Amygdala (tissue), 56 donors: ENCODE data around the gene ATP5F1B.

Experiments
- DNase-seq, 56 donors: peaks; one replicate each; lab custom pipeline; 2025; lab: John Stamatoyannopoulos, UW

The ATP5F1B gene

DNA sequence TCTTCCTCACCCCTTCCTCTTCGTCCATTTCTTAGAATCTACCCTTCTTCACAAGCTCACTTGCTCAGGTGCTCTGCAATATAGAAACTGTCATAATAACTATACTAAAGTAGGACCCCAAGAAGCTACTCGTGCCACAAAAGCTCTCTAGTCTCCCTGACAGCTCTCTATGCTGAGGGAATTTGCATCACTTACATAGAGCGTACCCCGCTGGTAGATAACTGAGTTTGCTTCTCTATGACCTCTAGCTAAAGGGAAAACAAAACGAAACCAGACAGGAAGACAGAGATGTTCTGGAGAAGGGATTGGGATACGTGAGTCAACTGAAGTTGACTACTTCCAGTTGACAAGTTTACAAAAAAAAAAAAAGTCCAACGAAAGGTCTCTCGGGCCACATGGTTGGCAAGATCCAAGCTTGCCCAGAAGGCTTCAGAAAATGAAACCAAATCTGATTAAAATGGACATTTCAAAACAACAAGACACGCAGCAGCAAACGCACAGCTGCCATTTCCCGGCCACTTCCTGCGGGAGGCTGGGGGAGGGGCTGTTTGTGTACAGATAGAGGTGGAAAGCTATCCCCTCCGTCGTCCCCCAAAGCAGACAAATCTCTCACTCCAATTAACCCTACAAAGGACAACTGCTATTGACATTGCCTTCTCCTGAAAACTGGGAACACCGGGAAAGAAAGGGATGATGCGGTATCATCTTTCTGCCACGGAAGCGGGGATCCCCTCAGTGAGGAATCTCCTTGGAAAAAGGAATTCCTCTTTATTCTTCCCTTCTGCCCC is 16.9 kb downstream of the ATP5F1B start:
- peak in 40 of 56 donors; percentile 7 to 73 (median 39) for DNase-seq

- no peak for DNase-seq
Measured at GRCh38 chr12:56626701-56627100, 19.1 kb downstream of the ATP5F1B start.

- no peak for DNase-seq
Measured at GRCh38 chr12:56622535-56622934, 23.2 kb downstream of the ATP5F1B start.

DNA sequence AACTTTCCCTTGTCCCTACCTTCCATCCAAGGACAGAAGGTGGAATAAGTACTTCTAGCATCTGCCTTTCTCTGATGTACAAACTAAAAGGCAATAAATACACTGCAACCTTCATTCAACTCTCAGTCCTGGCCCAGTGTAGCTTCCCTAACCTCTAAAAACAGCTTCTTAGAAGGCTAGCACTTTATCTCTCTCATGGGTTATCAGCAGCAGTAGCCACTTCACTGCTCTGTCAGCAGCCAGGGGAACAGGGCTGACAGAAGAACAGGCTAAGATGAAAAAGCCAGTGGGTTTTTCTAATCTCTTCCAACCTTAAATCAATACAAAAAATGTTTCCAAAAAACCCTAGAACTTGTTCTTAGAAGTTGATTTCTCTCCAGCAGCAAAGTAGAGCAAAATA is 28.9 kb downstream of the ATP5F1B start:
- DNase-seq = no peak

- DNase-seq = no peak
Measured at GRCh38 chr12:56616244-56616643, 29.5 kb downstream of the ATP5F1B start.

DNA sequence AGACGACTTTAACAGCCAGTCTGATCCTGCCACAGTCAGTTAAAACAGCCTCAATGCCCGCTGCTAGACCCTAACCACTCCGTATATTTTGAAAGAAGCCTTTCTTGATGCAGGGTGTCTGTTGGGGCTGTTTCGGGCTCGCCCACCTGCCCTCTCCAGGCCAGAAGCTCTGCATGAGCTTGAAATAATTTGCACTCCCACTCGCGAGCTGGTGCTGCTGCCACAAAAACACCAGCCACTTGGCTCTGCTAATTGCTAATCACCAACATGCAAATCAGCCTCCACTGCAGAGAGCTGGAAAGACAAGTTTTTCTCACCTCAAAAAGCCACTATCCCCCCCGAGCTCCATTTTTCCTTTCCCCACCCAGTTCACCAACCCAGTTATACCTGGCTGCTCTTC is 31.2 kb downstream of the ATP5F1B start:
- peak in 14 of 56 donors; percentile 5 to 47 (median 28) for DNase-seq

- no peak for DNase-seq
Measured at GRCh38 chr12:56604355-56604754, 41.4 kb downstream of the ATP5F1B start.

DNA sequence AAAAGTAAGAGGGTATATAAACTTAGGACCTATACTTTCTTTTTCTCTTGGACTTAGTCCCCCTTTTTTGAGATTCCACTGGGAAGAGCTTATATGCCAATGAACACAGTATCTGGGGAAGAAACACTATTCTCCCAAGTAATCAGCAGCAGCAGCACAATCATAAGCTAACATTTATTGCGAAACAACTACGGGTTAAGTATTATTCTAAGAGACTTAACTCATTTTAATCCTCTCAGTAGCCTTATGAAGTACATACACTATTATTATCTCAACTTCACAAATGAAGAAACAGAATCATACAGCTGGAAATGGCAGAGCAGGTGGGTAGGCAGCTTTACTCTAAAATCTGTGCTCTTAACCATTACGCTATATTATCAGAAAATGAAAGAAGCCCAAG is 43.5 kb downstream of the ATP5F1B start:
- DNase-seq = no peak

DNA sequence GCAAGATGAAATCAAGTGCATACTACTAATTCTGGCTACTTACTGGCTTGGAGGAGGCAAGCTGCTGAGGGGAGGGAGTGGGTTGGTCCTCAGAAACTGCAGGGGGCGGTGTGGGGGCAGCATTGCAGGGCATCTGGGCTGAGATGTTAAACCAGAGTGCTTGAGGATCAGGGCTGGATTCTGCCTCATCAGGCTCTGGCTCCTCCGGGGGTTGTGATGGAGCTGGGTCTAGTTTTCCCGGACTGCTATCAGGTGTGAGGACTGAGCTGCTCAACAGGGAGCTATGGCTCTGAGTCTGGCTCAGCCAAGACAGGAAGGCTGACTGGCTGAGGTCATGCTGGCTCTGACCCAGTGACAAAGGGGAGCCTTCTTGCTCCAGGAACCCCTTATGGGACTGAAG is 44.3 kb downstream of the ATP5F1B start:
- DNase-seq = no peak

DNA sequence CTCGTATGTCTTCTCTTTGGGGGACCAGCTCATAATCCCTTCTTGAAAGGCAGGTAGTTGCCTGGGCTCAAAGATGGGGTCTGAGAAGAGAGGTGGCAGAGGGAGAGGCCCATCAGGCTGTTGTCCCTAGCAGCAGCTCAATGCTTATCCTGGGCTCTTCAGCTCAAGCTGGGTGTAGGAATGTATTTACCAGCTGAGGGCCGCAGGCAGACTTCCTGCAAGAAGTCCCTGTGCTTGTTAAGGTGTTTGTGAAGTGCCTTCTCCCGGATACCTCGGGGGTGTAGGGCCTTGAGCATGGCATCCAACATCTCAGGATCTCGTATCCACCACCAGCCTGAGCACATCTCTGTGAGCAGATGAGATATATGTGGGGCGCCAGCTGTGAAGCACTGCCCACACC is 45.0 kb downstream of the ATP5F1B start:
- DNase-seq = no peak

DNA sequence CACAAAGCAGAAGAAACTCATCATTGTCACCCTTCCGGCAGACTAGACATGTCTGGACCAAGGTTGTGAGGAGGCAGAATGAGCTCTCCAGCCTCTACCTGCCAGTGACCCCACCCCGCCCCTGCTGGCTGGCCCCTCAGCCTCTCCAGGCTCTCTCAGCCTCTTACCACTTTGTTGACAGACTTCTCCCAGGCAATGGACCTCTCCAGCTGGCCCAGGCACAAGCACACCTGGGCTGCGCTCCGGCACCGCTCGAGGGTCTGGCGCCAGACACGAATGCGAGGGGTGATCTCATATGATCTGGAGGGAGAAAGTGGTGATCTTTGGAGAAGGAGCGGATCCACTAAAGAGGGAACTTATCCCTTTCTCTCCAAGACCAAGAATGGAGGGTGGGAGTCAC is 46.0 kb downstream of the ATP5F1B start:
- no peak for DNase-seq

DNA sequence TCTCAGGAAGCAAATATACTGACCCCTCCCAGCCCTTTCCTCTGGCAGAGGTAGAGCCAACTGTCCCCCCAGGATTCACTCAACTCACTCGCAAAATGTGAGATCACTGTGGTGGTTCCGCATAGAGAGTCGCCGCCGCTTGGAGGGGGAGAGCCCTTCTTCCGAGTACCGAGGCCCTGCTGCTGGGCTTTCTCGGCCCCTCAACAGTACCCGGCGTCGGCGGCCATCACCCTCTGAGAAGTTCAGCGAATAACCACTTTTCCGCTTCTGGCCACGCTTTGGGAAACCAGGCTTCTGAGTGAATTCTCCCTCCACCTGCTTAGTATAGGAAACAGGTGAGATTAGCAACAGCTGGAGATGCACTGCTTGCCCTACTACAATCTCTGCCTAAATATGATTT is 46.7 kb downstream of the ATP5F1B start:
- no peak for DNase-seq

DNA sequence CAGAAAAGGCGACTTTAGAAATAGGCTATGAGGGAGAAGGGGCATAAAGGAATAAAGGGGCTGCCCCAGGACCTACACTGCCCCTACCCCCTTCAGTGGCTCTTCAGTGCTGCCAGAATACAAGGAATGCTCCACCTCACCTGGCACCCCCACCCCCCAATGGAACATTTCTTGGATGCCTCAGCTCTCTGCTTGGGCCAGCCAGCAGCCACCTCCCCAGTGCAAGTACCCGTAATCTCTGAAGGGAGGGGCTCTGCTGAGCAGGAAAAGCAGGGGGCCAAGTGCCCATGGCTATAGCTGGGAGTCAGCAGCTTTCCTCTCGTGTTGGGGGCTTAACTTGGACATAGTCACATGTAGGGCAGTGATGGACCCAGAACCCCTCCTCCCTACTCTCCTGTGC is 49.0 kb downstream of the ATP5F1B start:
- DNase-seq = no peak

DNA sequence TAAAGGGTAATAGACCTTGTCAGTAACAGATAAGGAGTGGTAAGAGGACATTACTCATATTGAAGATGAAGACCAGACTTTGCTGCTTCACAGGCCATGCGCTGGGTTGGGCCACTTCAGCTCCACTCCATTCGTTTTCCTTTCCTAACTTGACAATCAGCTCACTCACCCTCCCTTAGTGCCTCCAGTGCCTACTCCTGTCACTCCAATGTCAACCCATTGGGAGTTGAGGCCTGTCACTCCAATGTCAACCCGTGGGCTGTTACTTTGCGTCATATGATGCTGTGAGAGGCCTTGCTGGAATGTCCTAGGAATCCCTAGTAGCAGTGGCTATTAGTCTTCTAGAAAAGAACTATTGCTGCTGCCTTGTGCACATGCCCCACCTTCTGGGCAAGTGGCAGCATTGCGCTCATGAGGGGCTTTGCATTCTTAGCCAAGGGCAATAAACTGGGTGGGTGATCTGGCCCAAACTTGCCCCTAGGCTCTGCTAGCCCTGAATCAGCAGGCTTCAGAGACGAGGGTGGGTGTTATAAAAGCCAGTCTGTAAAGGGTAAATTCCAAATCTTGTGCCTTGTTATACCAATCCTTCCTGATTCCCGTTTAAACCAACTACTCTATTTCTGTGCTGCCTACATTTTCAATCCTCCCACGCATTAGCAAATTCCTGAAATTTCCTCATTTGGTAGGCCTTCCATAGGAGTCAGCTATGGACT is 51.7 kb downstream of the ATP5F1B start:
- peak in 37 of 56 donors; percentile 3 to 52 (median 20) for DNase-seq

DNA sequence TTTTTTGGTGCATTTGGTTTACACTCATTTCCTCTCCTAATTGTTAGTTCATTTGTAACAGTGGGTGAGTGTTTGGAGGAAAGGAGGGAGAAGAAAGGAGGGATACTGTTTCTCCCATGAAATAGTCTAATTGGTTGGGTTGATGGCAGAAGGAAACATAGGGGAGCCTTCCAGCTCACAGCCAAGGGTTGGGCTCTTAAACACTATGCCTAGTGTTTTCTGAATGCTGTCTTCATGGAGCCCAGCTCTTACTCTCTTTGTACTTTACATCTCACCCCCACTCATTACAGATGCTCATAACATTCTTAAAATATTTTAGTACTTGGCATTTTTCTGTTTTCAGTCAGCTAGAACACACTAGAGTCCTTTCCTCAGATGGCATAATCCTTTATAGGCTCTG is 53.8 kb downstream of the ATP5F1B start:
- DNase-seq = peak in 2 of 56 donors; percentile 5 to 6

GRCh38 chr12:56591126-56591525 is 54.7 kb downstream of the ATP5F1B start:
- no peak for DNase-seq

DNA sequence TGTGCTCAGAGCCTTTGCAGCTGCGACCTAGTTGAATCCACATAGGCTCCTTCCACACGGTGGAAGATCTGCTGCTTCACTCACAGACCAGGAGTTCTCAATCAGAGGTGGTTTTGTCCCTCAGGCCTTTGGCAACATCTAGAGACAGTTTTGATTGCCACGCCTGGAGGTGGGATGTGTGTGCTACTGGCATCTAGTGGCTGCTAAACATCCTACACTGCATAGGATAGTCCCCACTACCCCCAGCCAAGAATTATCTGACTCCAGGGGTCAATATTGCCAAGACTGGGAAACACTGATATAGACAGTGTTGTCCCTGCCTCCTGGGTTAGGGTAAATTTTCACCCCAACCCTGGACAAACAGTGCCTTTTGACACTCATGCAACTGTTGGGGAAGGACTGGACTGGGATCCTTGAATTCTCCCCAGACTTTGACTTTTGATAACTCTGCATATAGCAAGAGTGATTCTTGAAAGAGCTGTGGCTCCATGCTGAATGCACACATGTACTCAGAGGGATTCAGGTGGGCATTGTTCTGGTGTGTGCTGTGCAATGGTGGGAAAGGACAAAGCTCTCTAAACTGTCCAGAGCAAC is 55.5 kb downstream of the ATP5F1B start:
- DNase-seq = no peak

DNA sequence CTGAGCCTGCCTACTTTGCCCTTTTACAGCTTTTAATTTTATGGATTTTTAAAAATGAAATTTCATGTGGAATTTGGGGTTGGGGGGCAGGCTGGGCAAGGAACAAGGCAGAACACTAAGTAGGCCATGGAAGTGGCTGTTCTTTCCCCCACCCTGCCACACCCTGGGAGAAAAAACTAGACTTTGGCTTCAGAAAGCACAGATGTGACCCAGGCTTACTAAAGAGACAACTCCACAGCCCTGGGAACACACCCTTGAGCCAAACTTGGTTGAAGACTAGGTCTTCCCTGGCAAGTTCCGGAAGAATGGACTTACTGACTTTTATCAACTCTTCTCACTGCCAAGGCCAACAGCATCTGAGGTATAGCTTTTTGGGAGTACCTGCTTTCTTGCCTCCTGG is 56.0 kb downstream of the ATP5F1B start:
- no peak for DNase-seq
